GM23338 (cell line): ENCODE measurements around the gene EYA2. TPM values are rescaled to one million over a fixed set of nuclear protein-coding genes. Genes with fewer than 3 reads are reported as not detected.

Experiments used
- ATAC-seq: fragments of 200-7000 bp; cut with Tn5 transposase; 3 replicates; pipeline ENCODE4 v1.9.1; 2020
- DNase-seq: peaks from one replicate; pipeline ENCODE4 v3.0.0-alpha.2; 2015; ENCODE audit warnings: low spot score
- H2AFZ ChIP-seq: fragments of 200-600 bp; sonication (generic); 2 replicates; pipeline ENCODE4 v1.8.0; 2016; ENCODE audit warnings: antibody characterized with exemption, mild to moderate bottlenecking, moderate library complexity
- H3F3A ChIP-seq: fragments of 200-600 bp; sonication (generic); replicated peaks from 2 replicates; pipeline ENCODE4 v1.8.0; 2017; ENCODE audit warnings: antibody characterized with exemption, mixed run types, low read depth
- H3K27ac ChIP-seq: fragments of 200-600 bp; sonication (generic); 2 replicates; pipeline ENCODE4 v1.6.1; 2016; ENCODE audit warnings: low read depth
- H3K27me3 ChIP-seq: fragments of 200-600 bp; sonication (generic); 2 replicates; pipeline ENCODE4 v1.8.0; 2016; ENCODE audit warnings: mild to moderate bottlenecking, mixed run types, moderate library complexity; ENCODE audit not compliant: insufficient read depth
- H3K36me3 ChIP-seq: fragments of 200-600 bp; sonication (generic); 2 replicates; pipeline ENCODE4 v1.8.0; 2016; ENCODE audit warnings: mild to moderate bottlenecking; ENCODE audit not compliant: insufficient read depth
- H3K4me1 ChIP-seq: fragments of 200-600 bp; sonication (generic); 2 replicates; pipeline ENCODE4 v1.8.0; 2016; ENCODE audit warnings: mild to moderate bottlenecking, moderate library complexity; ENCODE audit not compliant: insufficient read depth
- H3K4me2 ChIP-seq: fragments of 200-600 bp; sonication (generic); 2 replicates; pipeline ENCODE4 v1.7.1; 2017; ENCODE audit warnings: mixed run types
- H3K4me3 ChIP-seq: fragments of 200-600 bp; sonication (generic); 2 replicates; pipeline ENCODE4 v1.6.1; 2016; ENCODE audit warnings: mixed run types
- H3K79me2 ChIP-seq: fragments of 200-600 bp; sonication (generic); replicated peaks from 2 replicates; pipeline ENCODE4 v1.8.0; 2017; ENCODE audit warnings: mild to moderate bottlenecking; ENCODE audit not compliant: insufficient read depth
- H3K9me2 ChIP-seq: fragments of 200-600 bp; sonication (generic); 2 replicates; pipeline ENCODE4 v1.8.0; 2017; ENCODE audit not compliant: insufficient read depth
- H4K20me1 ChIP-seq: fragments of 200-600 bp; sonication (generic); replicated peaks from 2 replicates; pipeline ENCODE4 v1.8.0; 2017; ENCODE audit warnings: mild to moderate bottlenecking; ENCODE audit not compliant: insufficient read depth
- H3K27ac Mint-ChIP-seq: 2 replicates; pipeline ENCODE4 v1.8.0; 2020; ENCODE audit warnings: inconsistent platforms, mild to moderate bottlenecking, moderate library complexity, mixed read lengths
- H3K27me3 Mint-ChIP-seq: 3 replicates; pipeline ENCODE4 v1.8.0; 2022; ENCODE audit warnings: low read depth, mild to moderate bottlenecking, moderate library complexity, mixed read lengths, inconsistent platforms; ENCODE audit not compliant: insufficient read depth, poor library complexity
- H3K36me3 Mint-ChIP-seq: 3 replicates; pipeline ENCODE4 v1.8.0; 2021; ENCODE audit warnings: low read depth, mild to moderate bottlenecking, inconsistent platforms, moderate library complexity, mixed read lengths
- H3K4me1 Mint-ChIP-seq: 3 replicates; pipeline ENCODE4 v1.8.0; 2020; ENCODE audit warnings: mild to moderate bottlenecking, inconsistent platforms, mixed read lengths
- H3K4me3 Mint-ChIP-seq: 3 replicates; pipeline ENCODE4 v1.8.0; 2021; ENCODE audit warnings: moderate library complexity, mild to moderate bottlenecking, inconsistent platforms, mixed read lengths
- H3K9me3 Mint-ChIP-seq: 3 replicates; pipeline ENCODE4 v1.8.0; 2020; ENCODE audit warnings: moderate library complexity, mild to moderate bottlenecking, inconsistent platforms, mixed read lengths
- CREB1 ChIP-seq: fragments of 250-450 bp; sonication (Bioruptor Pico); IDR thresholded peaks from 2 replicates; pipeline ENCODE4 v1.5.0; 2020; ENCODE audit warnings: low read depth, mild to moderate bottlenecking, moderate library complexity
- ETS1 ChIP-seq: IDR thresholded peaks from 2 replicates; pipeline ENCODE4 v1.6.1; 2016; ENCODE audit warnings: antibody characterized with exemption
- JUNB ChIP-seq: IDR thresholded peaks from one replicate; pipeline ENCODE4 v1.6.1; 2016; ENCODE audit warnings: antibody characterized with exemption; ENCODE audit not compliant: unreplicated experiment
- NANOG ChIP-seq: IDR thresholded peaks from 2 replicates; pipeline ENCODE4 v1.6.1; 2016; ENCODE audit warnings: antibody characterized with exemption, borderline replicate concordance
- REST ChIP-seq: IDR thresholded peaks from one replicate; pipeline ENCODE4 v1.6.1; 2018; ENCODE audit warnings: antibody characterized with exemption; ENCODE audit not compliant: unreplicated experiment
- ZNF462 ChIP-seq: fragments of 250-450 bp; sonication (Bioruptor Pico); IDR thresholded peaks from 2 replicates; pipeline ENCODE4 v1.5.0; 2020; ENCODE audit warnings: mild to moderate bottlenecking, moderate library complexity
- polyA plus RNA-seq: library from polyadenylated mRNA; unstranded; fragments of >200 nt; fragmentation: Nextera tagmentation; extraction: Ambion mirVana; gene quantifications from 2 replicates; pipeline ENCODE4 v1.2.1, GENCODE V29; 2016
- total RNA-seq: library from RNA; depleted of rRNA; stranded (reverse); fragments of >200 nt; shearing (Covaris generic); gene quantifications from 2 replicates; pipeline ENCODE4 v1.2.3, GENCODE V29; 2014

EYA2 gene
- total and polyA plus RNA-seq, 2 experiments from 2014 or later: 0.50 to 0.56 TPM

- H3K79me2 ChIP-seq: no peaks in the 10 kb centered on the region
- TF ChIP-seq ETS1 (no peak), ZNF462 (CRISPR knock-in tag) (no peak), REST (no peak), NANOG (no peak), CREB1 (CRISPR knock-in tag) (no peak), JUNB (no peak)
- no peaks in the 10 kb centered on the region for H4K20me1 ChIP-seq
- peaks cover 2% of the 10 kb centered on the region; the same call in 1 of the 2 replicates for H3K4me1 ChIP-seq
- no peaks in the 10 kb centered on the region for H3K36me3 ChIP-seq
- Mint-ChIP-seq H3K27ac (no peak overlapping the region), H3K9me3 (peaks cover 10% of the 10 kb centered on the region), H3K4me1 (peaks cover 2% of the 10 kb centered on the region; the same call in 2 of the 3 replicates), H3K4me3 (no peak overlapping the region), H3K27me3 (peaks cover 3% of the 10 kb centered on the region), H3K36me3 (no peaks in the 10 kb centered on the region; the same call in 1 of the 3 replicates)
- H3K27me3 ChIP-seq: no peaks in the 10 kb centered on the region
- DNase-seq: no peak
- H3K4me3 ChIP-seq: no peak overlapping the region
- no peak overlapping the region for H3K4me2 ChIP-seq
- no peak overlapping the region for H3K27ac ChIP-seq
- H3F3A ChIP-seq: no peaks in the 10 kb centered on the region
- no peak overlapping the region for H2AFZ ChIP-seq
- no peaks in the 10 kb centered on the region for H3K9me2 ChIP-seq
- ATAC-seq: no peak
Observed at GRCh38 chr20:46985250-46985649, 90.6 kb downstream of the EYA2 start.
